Measurements from ENCODE around the gene MINPP1.

MINPP1 gene

DNA sequence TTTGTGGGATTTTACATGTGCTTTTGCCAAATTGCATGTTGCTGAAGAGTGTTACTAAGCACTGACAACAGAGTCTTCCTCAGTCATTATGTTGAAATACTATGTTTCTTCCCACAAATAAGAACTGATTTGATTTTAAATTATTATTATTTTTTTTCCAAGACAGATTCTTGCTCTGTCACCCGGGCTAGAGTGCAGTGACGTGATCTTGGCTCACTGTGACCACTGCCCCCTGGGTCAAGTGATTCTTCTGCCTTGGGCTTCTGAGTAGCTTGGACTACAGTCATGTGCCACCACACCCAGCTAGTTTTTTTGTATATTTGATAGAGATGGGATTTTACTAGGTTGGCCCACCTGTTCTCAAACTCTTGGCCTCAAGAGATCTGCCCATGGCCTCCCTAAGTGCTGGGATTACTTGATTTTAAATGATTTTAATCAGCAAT is 42.3 kb downstream of the MINPP1 start:
- H3K4me3 ChIP-seq (ENCODE audit: low read depth, low read length): no peak overlapping the region
- TF ChIP-seq, protein P1, sequence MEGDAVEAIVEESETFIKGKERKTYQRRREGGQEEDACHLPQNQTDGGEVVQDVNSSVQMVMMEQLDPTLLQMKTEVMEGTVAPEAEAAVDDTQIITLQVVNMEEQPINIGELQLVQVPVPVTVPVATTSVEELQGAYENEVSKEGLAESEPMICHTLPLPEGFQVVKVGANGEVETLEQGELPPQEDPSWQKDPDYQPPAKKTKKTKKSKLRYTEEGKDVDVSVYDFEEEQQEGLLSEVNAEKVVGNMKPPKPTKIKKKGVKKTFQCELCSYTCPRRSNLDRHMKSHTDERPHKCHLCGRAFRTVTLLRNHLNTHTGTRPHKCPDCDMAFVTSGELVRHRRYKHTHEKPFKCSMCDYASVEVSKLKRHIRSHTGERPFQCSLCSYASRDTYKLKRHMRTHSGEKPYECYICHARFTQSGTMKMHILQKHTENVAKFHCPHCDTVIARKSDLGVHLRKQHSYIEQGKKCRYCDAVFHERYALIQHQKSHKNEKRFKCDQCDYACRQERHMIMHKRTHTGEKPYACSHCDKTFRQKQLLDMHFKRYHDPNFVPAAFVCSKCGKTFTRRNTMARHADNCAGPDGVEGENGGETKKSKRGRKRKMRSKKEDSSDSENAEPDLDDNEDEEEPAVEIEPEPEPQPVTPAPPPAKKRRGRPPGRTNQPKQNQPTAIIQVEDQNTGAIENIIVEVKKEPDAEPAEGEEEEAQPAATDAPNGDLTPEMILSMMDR (IDR thresholded peaks at IDR 0.05; ENCODE audit: borderline replicate concordance, insufficient read depth, low read depth, low read length): no peak

DNA sequence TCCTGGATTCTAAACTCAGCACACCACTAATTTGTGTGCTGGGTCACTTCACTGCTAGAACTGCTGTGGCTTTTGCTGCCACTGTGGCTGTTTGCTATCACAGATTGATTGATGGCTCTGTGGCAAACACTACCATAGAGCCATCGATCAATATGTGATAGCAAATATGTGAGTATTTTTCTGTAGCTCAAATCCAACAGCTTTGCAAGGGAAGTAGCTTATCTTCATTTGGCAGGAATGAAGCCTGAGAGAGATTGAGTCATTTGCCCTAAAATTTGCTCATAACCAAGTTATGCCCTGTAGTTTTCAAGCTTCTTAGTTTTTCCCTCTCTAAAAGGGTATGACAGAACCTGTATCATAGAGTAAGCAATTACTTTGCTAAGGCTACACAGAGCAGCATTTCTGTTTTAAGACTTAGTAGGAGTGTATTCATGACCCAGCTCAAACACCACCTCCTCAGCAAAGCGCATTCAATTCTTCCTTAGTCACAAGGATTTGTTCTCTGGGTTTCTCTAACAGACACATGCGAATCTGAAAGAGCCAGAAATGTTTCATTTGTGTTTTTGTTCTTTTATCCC is 43.1 kb downstream of the MINPP1 start:
- TF ChIP-seq, protein P1 (IDR thresholded peaks at IDR 0.05; ENCODE audit: borderline replicate concordance, insufficient read depth, low read depth, low read length): no peak
- no peak overlapping the region for H3K4me3 ChIP-seq (ENCODE audit: low read depth, low read length)

DNA sequence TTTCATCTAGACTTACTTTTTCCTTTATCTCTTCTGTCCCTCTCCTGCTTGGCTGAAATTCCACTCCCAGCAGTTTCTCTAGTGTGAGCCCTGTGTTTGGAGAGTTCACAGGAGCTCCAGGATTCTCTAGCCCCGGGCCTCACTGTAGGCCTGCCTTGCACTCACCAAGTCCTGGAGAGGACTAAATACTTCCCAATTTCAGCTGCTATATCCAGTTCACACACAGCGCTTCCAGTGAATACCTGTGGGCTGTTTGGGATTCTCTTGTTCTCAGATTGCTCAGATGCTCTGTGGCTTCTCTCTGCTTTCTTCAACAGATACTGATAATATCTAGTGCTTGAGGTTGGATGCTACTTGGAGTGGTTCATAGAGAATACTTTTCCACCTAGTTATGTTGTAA is 46.0 kb downstream of the MINPP1 start:
- no peak overlapping the region for H3K4me3 ChIP-seq (ENCODE audit: low read depth, low read length)
- TF ChIP-seq, protein P1 (IDR thresholded peaks at IDR 0.05; ENCODE audit: borderline replicate concordance, insufficient read depth, low read depth, low read length): no peak

DNA sequence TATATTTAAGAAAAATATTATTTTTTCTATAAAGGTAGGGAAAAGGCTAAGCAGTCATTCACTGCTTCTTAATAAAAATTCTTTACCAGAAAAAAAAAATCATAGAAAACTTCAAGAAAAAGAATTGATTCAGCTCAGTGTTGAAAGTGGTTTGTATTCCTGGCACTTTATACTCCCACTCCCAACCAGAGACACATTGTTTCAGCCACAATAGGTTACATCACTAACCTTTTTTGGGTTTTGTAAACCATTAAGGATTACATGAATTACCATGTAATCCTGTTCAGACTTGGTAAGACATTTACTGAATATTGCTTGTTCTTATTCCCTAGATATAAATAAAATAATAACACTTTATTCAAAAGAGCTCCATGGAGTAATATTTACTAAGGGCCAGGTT is 46.6 kb downstream of the MINPP1 start:
- TF ChIP-seq, protein P1 (IDR thresholded peaks at IDR 0.05; ENCODE audit: borderline replicate concordance, insufficient read depth, low read depth, low read length): no peak
- no peak overlapping the region for H3K4me3 ChIP-seq (ENCODE audit: low read depth, low read length)

DNA sequence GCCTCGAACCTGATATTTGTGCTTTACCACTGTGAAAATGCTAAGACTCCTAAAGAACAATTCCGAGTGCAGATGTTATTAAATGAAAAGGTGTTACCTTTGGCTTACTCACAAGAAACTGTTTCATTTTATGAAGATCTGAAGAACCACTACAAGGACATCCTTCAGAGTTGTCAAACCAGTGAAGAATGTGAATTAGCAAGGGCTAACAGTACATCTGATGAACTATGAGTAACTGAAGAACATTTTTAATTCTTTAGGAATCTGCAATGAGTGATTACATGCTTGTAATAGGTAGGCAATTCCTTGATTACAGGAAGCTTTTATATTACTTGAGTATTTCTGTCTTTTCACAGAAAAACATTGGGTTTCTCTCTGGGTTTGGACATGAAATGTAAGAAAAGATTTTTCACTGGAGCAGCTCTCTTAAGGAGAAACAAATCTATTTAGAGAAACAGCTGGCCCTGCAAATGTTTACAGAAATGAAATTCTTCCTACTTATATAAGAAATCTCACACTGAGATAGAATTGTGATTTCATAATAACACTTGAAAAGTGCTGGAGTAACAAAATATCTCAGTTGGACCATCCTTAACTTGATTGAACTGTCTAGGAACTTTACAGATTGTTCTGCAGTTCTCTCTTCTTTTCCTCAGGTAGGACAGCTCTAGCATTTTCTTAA is 47.7 kb downstream of the MINPP1 start:
- TF ChIP-seq, protein P1 (IDR thresholded peaks at IDR 0.05; ENCODE audit: borderline replicate concordance, insufficient read depth, low read depth, low read length): no peak
- H3K4me3 ChIP-seq (ENCODE audit: low read depth, low read length): no peak overlapping the region

DNA sequence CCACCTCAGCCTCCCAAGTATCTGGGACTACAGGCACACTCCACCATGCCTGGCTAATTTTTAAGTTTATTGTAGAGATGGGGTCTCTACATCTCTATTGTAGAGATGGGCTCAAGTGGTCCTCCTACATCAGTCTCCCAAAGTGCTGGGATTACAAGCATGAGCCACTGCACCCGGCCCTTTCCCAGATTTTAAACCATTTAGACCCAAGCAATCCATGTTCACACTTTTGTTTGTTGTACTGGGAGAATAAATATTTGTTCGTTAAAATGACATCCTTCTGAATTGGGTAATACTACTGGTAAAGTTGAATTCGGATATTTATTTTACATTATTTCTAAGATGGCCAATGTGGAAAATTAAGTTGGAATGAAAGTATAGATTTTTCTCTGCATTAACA is 52.7 kb downstream of the MINPP1 start:
- H3K4me3 ChIP-seq (ENCODE audit: low read depth, low read length): no peak overlapping the region
- TF ChIP-seq, protein P1 (IDR thresholded peaks at IDR 0.05; ENCODE audit: borderline replicate concordance, insufficient read depth, low read depth, low read length): no peak

DNA sequence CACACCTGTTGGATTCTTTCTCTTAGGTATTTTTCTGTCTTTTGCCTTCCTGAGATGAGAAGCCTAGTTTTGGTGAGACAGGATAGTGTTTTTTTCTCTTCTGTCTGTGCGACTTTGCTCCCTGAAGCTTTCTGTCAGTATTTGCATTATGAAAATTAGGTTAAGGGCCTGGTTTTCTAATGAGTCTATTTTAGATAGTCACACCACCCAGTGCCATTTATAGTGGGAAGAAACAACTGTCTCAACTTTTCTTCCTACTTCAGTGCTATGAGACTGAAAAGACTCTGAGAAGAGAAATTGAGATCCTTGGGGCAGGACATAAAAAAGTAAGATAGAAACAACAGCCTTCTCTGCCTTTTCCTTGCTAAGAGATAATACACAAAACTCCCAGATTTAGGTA is 53.6 kb downstream of the MINPP1 start:
- TF ChIP-seq, protein P1 (IDR thresholded peaks at IDR 0.05; ENCODE audit: borderline replicate concordance, insufficient read depth, low read depth, low read length): no peak
- H3K4me3 ChIP-seq (ENCODE audit: low read depth, low read length): no peak overlapping the region
